DOHH2 (cell line): ENCODE measurements around the gene PRXL2A.

Experiments
- CTCF ChIP-seq: fragments of 200-600 bp; sonication (generic); IDR thresholded peaks from one replicate; pipeline ENCODE4 v1.5.1; 2014; ENCODE audit warnings: antibody characterized with exemption, mild to moderate bottlenecking, low read depth, low read length; ENCODE audit not compliant: poor library complexity, severe bottlenecking
- EZH2phosphoT487 ChIP-seq: fragments of 200-600 bp; sonication (generic); IDR thresholded peaks from 2 replicates; pipeline ENCODE4 v1.6.1; 2017; ENCODE audit warnings: borderline replicate concordance, mild to moderate bottlenecking, antibody characterized with exemption, low read length, moderate library complexity, mixed read lengths

GRCh38 chr10:80453056-80453841 is 44.9 kb downstream of the PRXL2A start:
- peak; percentile 27 for TF ChIP-seq CTCF
- TF ChIP-seq EZH2phosphoT487: no peak
